ENCODE measurements around the gene WDR41.
A peak's percentile ranks its signal among the peaks of the same experiment; 100 is the strongest.

WDR41 gene

GRCh38 chr5:77423022-77423750 is 68.9 kb downstream of the WDR41 start:
- no peak for TF ChIP-seq CTCF (IDR thresholded peaks at IDR 0.05; ENCODE audit: insufficient read depth, low read depth, low read length, missing control alignments)
- no peak overlapping the region for H3K4me3 ChIP-seq (ENCODE audit: low read length)
- no peak for DNase-seq (ENCODE audit: low read depth)

- no peak overlapping the region for H3K4me3 ChIP-seq (ENCODE audit: low read length)
- DNase-seq (ENCODE audit: low read depth), result peak; percentile 8
- TF ChIP-seq CTCF (IDR thresholded peaks at IDR 0.05; ENCODE audit: insufficient read depth, low read depth, low read length, missing control alignments), result no peak
Observed at GRCh38 chr5:77420940-77421339, 71.2 kb downstream of the WDR41 start.

- DNase-seq (ENCODE audit: low read depth), result no peak
- no peak overlapping the region for H3K4me3 ChIP-seq (ENCODE audit: low read length)
- no peak for TF ChIP-seq CTCF (IDR thresholded peaks at IDR 0.05; ENCODE audit: insufficient read depth, low read depth, low read length, missing control alignments)
Observed at GRCh38 chr5:77419644-77420582, 72.2 kb downstream of the WDR41 start.

GRCh38 chr5:77418601-77419581 is 73.2 kb downstream of the WDR41 start:
- H3K4me3 ChIP-seq (ENCODE audit: low read length), result no peak overlapping the region
- TF ChIP-seq CTCF (IDR thresholded peaks at IDR 0.05; ENCODE audit: insufficient read depth, low read depth, low read length, missing control alignments), result no peak
- DNase-seq (ENCODE audit: low read depth), result peak; percentile 47

- TF ChIP-seq CTCF (IDR thresholded peaks at IDR 0.05; ENCODE audit: insufficient read depth, low read depth, low read length, missing control alignments), result no peak
- no peak for DNase-seq (ENCODE audit: low read depth)
Observed at GRCh38 chr5:77418162-77418561, 74.0 kb downstream of the WDR41 start.

GRCh38 chr5:77413049-77413448 is 79.1 kb downstream of the WDR41 start:
- no peak for TF ChIP-seq CTCF (IDR thresholded peaks at IDR 0.05; ENCODE audit: insufficient read depth, low read depth, low read length, missing control alignments)
- no peak overlapping the region for H3K4me3 ChIP-seq (ENCODE audit: low read length)
- no peak for DNase-seq (ENCODE audit: low read depth)

More at GRCh38 chr5:77418162-77418561, 74.0 kb downstream of the WDR41 start:
- H3K4me3 ChIP-seq (ENCODE audit: low read length), result no peak overlapping the region
